OCI-LY1 (cell line): ENCODE data around the gene SYT2.

Experiments used
- H2AFZ ChIP-seq: fragments of 200-600 bp; sonication (generic), shearing (Covaris generic); 2 replicates; pipeline ENCODE4 v1.6.0; 2014; ENCODE audit warnings: antibody characterized with exemption, mild to moderate bottlenecking, low read length
- H3F3A ChIP-seq: fragments of 200-600 bp; sonication (generic), shearing (Covaris generic); 2 replicates; pipeline ENCODE4 v1.6.0; 2014; ENCODE audit warnings: mild to moderate bottlenecking, antibody characterized with exemption, low read length, moderate library complexity; ENCODE audit not compliant: insufficient read depth
- H3K27ac ChIP-seq: fragments of 200-600 bp; sonication (generic); 2 replicates; pipeline ENCODE4 v1.5.1; 2014; ENCODE audit warnings: low read length, mixed run types, mild to moderate bottlenecking, low read depth; ENCODE audit not compliant: poor library complexity, severe bottlenecking
- H3K27me3 ChIP-seq: fragments of 200-600 bp; sonication (generic); 2 replicates; pipeline ENCODE4 v1.6.0; 2014; ENCODE audit warnings: antibody characterized with exemption, mild to moderate bottlenecking, low read length, moderate library complexity; ENCODE audit not compliant: insufficient read depth
- H3K36me3 ChIP-seq: fragments of 200-600 bp; sonication (generic); 2 replicates; pipeline ENCODE4 v1.6.1; 2014; ENCODE audit warnings: mild to moderate bottlenecking, antibody characterized with exemption, low read length, moderate library complexity, mixed read lengths; ENCODE audit not compliant: insufficient read depth
- H3K4me1 ChIP-seq: fragments of 200-600 bp; sonication (generic); 2 replicates; pipeline ENCODE4 v1.5.1; 2014; ENCODE audit warnings: mild to moderate bottlenecking, low read length, moderate library complexity; ENCODE audit not compliant: insufficient read depth, severe bottlenecking
- H3K4me2 ChIP-seq: fragments of 200-600 bp; sonication (generic), shearing (Covaris generic); 2 replicates; pipeline ENCODE4 v1.6.1; 2014; ENCODE audit warnings: low read length
- H3K4me3 ChIP-seq: fragments of 200-600 bp; sonication (generic); 2 replicates; pipeline ENCODE4 v1.5.1; 2014; ENCODE audit warnings: low read length, low read depth, mild to moderate bottlenecking, mixed read lengths; ENCODE audit not compliant: poor library complexity, severe bottlenecking
- H3K79me2 ChIP-seq: fragments of 200-600 bp; shearing (Covaris generic); 2 replicates; pipeline ENCODE4 v1.6.1; 2016; ENCODE audit warnings: mixed run types, low read length, mixed read lengths; ENCODE audit not compliant: insufficient read depth
- H3K9ac ChIP-seq: fragments of 200-600 bp; sonication (generic), shearing (Covaris generic); 2 replicates; pipeline ENCODE4 v1.6.1; 2014; ENCODE audit warnings: mild to moderate bottlenecking, low read length, mixed read lengths
- H3K9me2 ChIP-seq: fragments of 200-600 bp; sonication (generic), shearing (Covaris generic); 2 replicates; pipeline ENCODE4 v1.6.1; 2014; ENCODE audit warnings: low read depth, mild to moderate bottlenecking, low read length, mixed read lengths
- H3K9me3 ChIP-seq: fragments of 200-600 bp; shearing (Covaris generic); 2 replicates; pipeline ENCODE4 v1.6.1; 2014; ENCODE audit warnings: low read length, mixed read lengths
- H4K20me1 ChIP-seq: fragments of 200-600 bp; sonication (generic), shearing (Covaris generic); 2 replicates; pipeline ENCODE4 v1.6.0; 2016; ENCODE audit warnings: mild to moderate bottlenecking, low read length; ENCODE audit not compliant: insufficient read depth
- CTCF ChIP-seq: fragments of 200-600 bp; sonication (generic), shearing (Covaris generic); IDR thresholded peaks from 2 replicates; pipeline ENCODE4 v1.5.1; 2017; ENCODE audit warnings: mild to moderate bottlenecking, antibody characterized with exemption, low read length, moderate library complexity, mixed read lengths
- EZH2 ChIP-seq: fragments of 200-600 bp; sonication (generic), shearing (Covaris generic); IDR thresholded peaks from 2 replicates; pipeline ENCODE4 v1.8.0; 2017; ENCODE audit warnings: borderline replicate concordance, mixed run types, mild to moderate bottlenecking, antibody characterized with exemption, low read length, moderate library complexity, mixed read lengths

SYT2 gene

GRCh38 chr1:202596638-202597037 is 113.6 kb downstream of the SYT2 start:
- Histone ChIP-seq H3K79me2 (no peaks in the 10 kb centered on the region), H3K9me2 (no peaks in the 10 kb centered on the region), H3K4me2 (no peak overlapping the region), H3K9me3 (no peaks in the 10 kb centered on the region), H3K27ac (no peak overlapping the region), H3K4me1 (no peaks in the 10 kb centered on the region), H3K9ac (no peak overlapping the region), H3F3A (no peaks in the 10 kb centered on the region), H2AFZ (no peak overlapping the region), H3K4me3 (no peak overlapping the region), H4K20me1 (no peaks in the 10 kb centered on the region), H3K27me3 (0 out of 2 replicates have a peak, but pooled peaks cover 5% of the 10 kb centered on the region), H3K36me3 (no peaks in the 10 kb centered on the region)
- TF ChIP-seq CTCF: no peak
- no peak for TF ChIP-seq EZH2

GRCh38 chr1:202593845-202594244 is 116.4 kb downstream of the SYT2 start:
- Histone ChIP-seq H3K9me3 (no peaks in the 10 kb centered on the region), H3K9me2 (no peaks in the 10 kb centered on the region), H3K27me3 (no peaks in the 10 kb centered on the region), H3K36me3 (no peaks in the 10 kb centered on the region), H3K4me2 (no peak overlapping the region), H4K20me1 (no peaks in the 10 kb centered on the region), H3K27ac (no peak overlapping the region), H3K4me3 (no peak overlapping the region), H3K79me2 (no peaks in the 10 kb centered on the region), H2AFZ (no peak overlapping the region), H3K4me1 (peaks cover 5% of the 10 kb centered on the region), H3K9ac (no peak overlapping the region), H3F3A (no peaks in the 10 kb centered on the region)
- TF ChIP-seq EZH2: no peak

GRCh38 chr1:202592146-202592545 is 118.1 kb downstream of the SYT2 start:
- no peak overlapping the region for H3K4me3 ChIP-seq
- H3K9me3 ChIP-seq: no peaks in the 10 kb centered on the region
- no peak overlapping the region for H3K27ac ChIP-seq
- no peaks in the 10 kb centered on the region for H3F3A ChIP-seq
- no peaks in the 10 kb centered on the region for H3K36me3 ChIP-seq
- H3K9me2 ChIP-seq: no peaks in the 10 kb centered on the region
- H2AFZ ChIP-seq: no peak overlapping the region
- H4K20me1 ChIP-seq: no peaks in the 10 kb centered on the region
- no peaks in the 10 kb centered on the region; the same call in 1 of the 2 replicates for H3K27me3 ChIP-seq
- H3K4me2 ChIP-seq: no peak overlapping the region
- H3K79me2 ChIP-seq: no peaks in the 10 kb centered on the region
- TF ChIP-seq EZH2 (no peak), CTCF (no peak)
- H3K9ac ChIP-seq: no peak overlapping the region
- H3K4me1 ChIP-seq: peaks cover 5% of the 10 kb centered on the region

- Histone ChIP-seq H3K4me3 (no peak overlapping the region), H3F3A (no peaks in the 10 kb centered on the region), H3K9me3 (no peaks in the 10 kb centered on the region), H3K9ac (no peak overlapping the region), H2AFZ (no peak overlapping the region), H3K36me3 (no peaks in the 10 kb centered on the region), H3K9me2 (no peaks in the 10 kb centered on the region), H3K27ac (no peak overlapping the region), H3K79me2 (no peaks in the 10 kb centered on the region), H3K27me3 (no peaks in the 10 kb centered on the region; the same call in 1 of the 2 replicates), H3K4me2 (no peak overlapping the region), H4K20me1 (no peaks in the 10 kb centered on the region), H3K4me1 (peaks cover 5% of the 10 kb centered on the region)
- no peak for TF ChIP-seq CTCF
- no peak for TF ChIP-seq EZH2
Observed at GRCh38 chr1:202591515-202591914, 118.7 kb downstream of the SYT2 start.
